IMR-90 (cell line): Measurements from ENCODE around the gene RPS16. TPM values are rescaled to one million over a fixed set of nuclear protein-coding genes. Genes with fewer than 3 reads are reported as not detected.

ENCODE experiments used
- ATAC-seq: fragments of 200-7000 bp; cut with Tn5 transposase; 2 replicates; pipeline ENCODE4 v1.9.1; 2020; ENCODE audit warnings: low read depth, mild to moderate bottlenecking, moderate library complexity
- BruUV-seq: library from RNA; stranded (reverse); fragments of 400-500 nt; replicated peaks from 2 replicates; lab custom pipeline; 2021; lab: Mats Ljungman, UMichigan
- CTCF ChIA-PET: fragments of 300-600 bp; formaldehyde crosslinking; extraction: SDS; loops from one replicate; lab custom pipeline; 2021; ENCODE audit warnings: antibody characterized with exemption; lab: Yijun Ruan, JAX
- POLR2A ChIA-PET: fragments of 300-600 bp; sonication (Branson Sonifier 250); formaldehyde crosslinking; loops from one replicate; lab custom pipeline; 2022; ENCODE audit warnings: antibody characterized with exemption; ENCODE audit not compliant: unreplicated experiment; lab: Charles Lee
- DNase-seq: peaks from one replicate; pipeline ENCODE4 v3.0.0; 2013
- H2AFZ ChIP-seq: replicated peaks from 2 replicates; pipeline ENCODE3; 2013; ENCODE audit warnings: low read length, mild to moderate bottlenecking; ENCODE audit not compliant: poor library complexity
- H2AK5ac ChIP-seq: 2 replicates; pipeline ENCODE4 v1.6.1; 2013; ENCODE audit warnings: low read depth, low read length, inconsistent platforms
- H2AK9ac ChIP-seq: replicated peaks from 2 replicates; pipeline ENCODE3; 2013; ENCODE audit warnings: mild to moderate bottlenecking, low read depth, low read length, moderate library complexity; ENCODE audit not compliant: poor library complexity
- H2BK120ac ChIP-seq: 2 replicates; pipeline ENCODE4 v1.6.1; 2013; ENCODE audit warnings: low read depth, low read length, inconsistent platforms
- H2BK15ac ChIP-seq: 3 replicates; pipeline ENCODE4 v1.6.1; 2013; ENCODE audit warnings: low read depth, low read length, inconsistent platforms
- H2BK20ac ChIP-seq: 2 replicates; pipeline ENCODE4 v1.6.1; 2013; ENCODE audit warnings: low read depth, mild to moderate bottlenecking, inconsistent platforms, low read length, moderate library complexity
- H2BK5ac ChIP-seq: 2 replicates; pipeline ENCODE4 v1.6.1; 2013; ENCODE audit warnings: mild to moderate bottlenecking, low read depth, low read length, inconsistent platforms; ENCODE audit not compliant: poor library complexity, severe bottlenecking
- H3K14ac ChIP-seq: replicated peaks from 2 replicates; pipeline ENCODE4 v1.6.1; 2013; ENCODE audit warnings: low read depth, low read length, inconsistent platforms
- H3K18ac ChIP-seq: 2 replicates; pipeline ENCODE4 v1.6.1; 2013; ENCODE audit warnings: low read depth, low read length, control low read depth
- H3K23ac ChIP-seq: 2 replicates; pipeline ENCODE4 v1.6.1; 2013; ENCODE audit warnings: low read depth, low read length, inconsistent platforms
- H3K27ac ChIP-seq: 2 replicates; pipeline ENCODE4 v1.5.1; 2013; ENCODE audit warnings: mild to moderate bottlenecking, control low read depth, low read length; ENCODE audit not compliant: insufficient read depth
- H3K27me3 ChIP-seq: 2 replicates; pipeline ENCODE4 v1.6.1; 2013; ENCODE audit warnings: low read length; ENCODE audit not compliant: control insufficient read depth, insufficient read depth
- H3K36me3 ChIP-seq: 2 replicates; pipeline ENCODE4 v1.6.1; 2013; ENCODE audit warnings: low read length, mixed read lengths; ENCODE audit not compliant: control insufficient read depth, insufficient read depth
- H3K4ac ChIP-seq: 2 replicates; pipeline ENCODE4 v1.6.1; 2013; ENCODE audit warnings: low read depth, low read length, inconsistent platforms
- H3K4me1 ChIP-seq: 2 replicates; pipeline ENCODE4 v1.6.1; 2013; ENCODE audit warnings: low read length, mixed read lengths; ENCODE audit not compliant: control insufficient read depth, insufficient read depth
- H3K4me2 ChIP-seq: 2 replicates; pipeline ENCODE4 v1.6.1; 2013; ENCODE audit warnings: low read depth, mild to moderate bottlenecking, control low read depth, low read length, moderate library complexity
- H3K4me3 ChIP-seq: 2 replicates; pipeline ENCODE4 v1.5.1; 2013; ENCODE audit warnings: low read depth, mild to moderate bottlenecking, control low read depth, low read length, moderate library complexity; ENCODE audit not compliant: insufficient read depth
- H3K56ac ChIP-seq: 2 replicates; pipeline ENCODE4 v1.6.1; 2013; ENCODE audit warnings: low read length, inconsistent platforms; ENCODE audit not compliant: insufficient read depth; ENCODE audit errors: extremely low read depth
- H3K79me1 ChIP-seq, 2 experiments: 2 replicates each; pipeline ENCODE4 v1.6.1; 2013; ENCODE audit warnings: low read length in 2 of 2, inconsistent platforms in 1 of 2, low read depth in 1 of 2
- H3K9ac ChIP-seq: 2 replicates; pipeline ENCODE4 v1.6.1; 2013; ENCODE audit warnings: low read depth, low read length, control low read depth
- H3K9me1 ChIP-seq: 2 replicates; pipeline ENCODE4 v1.6.1; 2013; ENCODE audit warnings: low read length, inconsistent platforms; ENCODE audit not compliant: insufficient read depth
- H3K9me3 ChIP-seq: 2 replicates; pipeline ENCODE4 v1.6.1; 2013; ENCODE audit warnings: low read length; ENCODE audit not compliant: control insufficient read depth, insufficient read depth
- H4K20me1 ChIP-seq: 2 replicates; pipeline ENCODE4 v1.6.1; 2013; ENCODE audit warnings: low read length, inconsistent platforms; ENCODE audit not compliant: insufficient read depth
- H4K5ac ChIP-seq: 2 replicates; pipeline ENCODE4 v1.6.1; 2013; ENCODE audit warnings: mild to moderate bottlenecking, low read depth, low read length, control low read depth
- H4K8ac ChIP-seq, 2 experiments: 2 replicates each; pipeline ENCODE4 v1.6.1; 2013; ENCODE audit warnings: low read depth in 2 of 2, low read length in 2 of 2, control low read depth in 1 of 2, inconsistent platforms in 1 of 2
- H4K91ac ChIP-seq: 2 replicates; pipeline ENCODE4 v1.6.1; 2013; ENCODE audit warnings: low read depth, low read length, inconsistent platforms; ENCODE audit not compliant: insufficient read depth
- BHLHE40 ChIP-seq: fragments of 150-350 bp; IDR thresholded peaks from 2 replicates; pipeline ENCODE4 v1.6.1; 2016; ENCODE audit warnings: mild to moderate bottlenecking, low read depth, low read length
- CHD1 ChIP-seq: IDR thresholded peaks from 2 replicates; pipeline ENCODE4 v1.6.1; 2012; ENCODE audit warnings: low read depth, low read length, improper control_type of control experiment
- FOS ChIP-seq: fragments of 150-350 bp; IDR thresholded peaks from 2 replicates; pipeline ENCODE4 v1.6.1; 2016; ENCODE audit warnings: low read depth, low read length
- MAZ ChIP-seq: IDR thresholded peaks from 2 replicates; pipeline ENCODE4 v1.6.1; 2012; ENCODE audit warnings: low read depth, mild to moderate bottlenecking, low read length, improper control_type of control experiment, moderate library complexity, borderline replicate concordance
- NFE2L2 ChIP-seq: fragments of 150-350 bp; IDR thresholded peaks from 2 replicates; pipeline ENCODE4 v1.6.1; 2016; ENCODE audit warnings: low read depth, mild to moderate bottlenecking, low read length
- POLR2A ChIP-seq: IDR thresholded peaks from 2 replicates; pipeline ENCODE4 v1.6.1; 2012; ENCODE audit warnings: mild to moderate bottlenecking, low read depth, low read length
- RAD21 ChIP-seq: IDR thresholded peaks from 2 replicates; pipeline ENCODE4 v1.6.1; 2012; ENCODE audit warnings: low read length, improper control_type of control experiment
- RCOR1 ChIP-seq: IDR thresholded peaks from 2 replicates; pipeline ENCODE4 v1.6.1; 2012; ENCODE audit warnings: mild to moderate bottlenecking, low read length, improper control_type of control experiment; ENCODE audit not compliant: insufficient replicate concordance
- RFX5 ChIP-seq: IDR thresholded peaks from 2 replicates; pipeline ENCODE4 v1.8.0; 2012; ENCODE audit warnings: low read depth, mild to moderate bottlenecking, low read length, moderate library complexity
- WGBS, 2 experiments: methylation state at CpG; one replicate each; pipeline versions ENCODE4 v1.1.5 to v1.1.7; 2013; ENCODE audit warnings: missing lambda C conversion rate in 2 of 2; ENCODE audit not compliant: insufficient read length in 1 of 2; ENCODE audit errors: extremely low coverage in 2 of 2; 5-methylcytosine and 5-hydroxymethylcytosine counted together
- dilution Hi-C: fragments of 300-500 bp; cut with HindIII; formaldehyde crosslinking; loops from one replicate; pipeline ENCODE4 v1.14.3; 2018; ENCODE audit warnings: low sequenced_read_pairs; ENCODE audit not compliant: unreplicated experiment
- in situ Hi-C: fragments of 300-500 bp; cut with MboI; formaldehyde crosslinking; loops from 3 replicates; pipeline ENCODE4 v1.14.3; 2019; ENCODE audit warnings: low sequenced_read_pairs, inconsistent platforms, mixed read lengths
- intact Hi-C: fragments of 100-400 bp; cut with micrococcal nuclease; formaldehyde crosslinking; loops from 2 replicates; pipeline ENCODE4 v1.10.0; 2022
- polyA plus RNA-seq, 3 experiments: library from polyadenylated mRNA; depleted of rRNA; stranded (reverse); fragments of >200 nt; gene quantifications; 2 replicates each; pipeline ENCODE4 v1.2.3, GENCODE V29; 2012; ENCODE audit warnings: low replicate concordance in 1 of 3
- total RNA-seq: library from RNA; depleted of rRNA; stranded (reverse); fragments of >200 nt; gene quantifications from 2 replicates; pipeline ENCODE4 v1.2.3, GENCODE V29; 2012
- TF ChIP-seq, protein P1 (sequence below): fragments of 150-350 bp; IDR thresholded peaks from 2 replicates; pipeline ENCODE4 v1.6.1; 2017; ENCODE audit warnings: mild to moderate bottlenecking, antibody characterized with exemption, low read length, low read depth
- TF ChIP-seq, protein P2 (sequence below): fragments of 150-350 bp; IDR thresholded peaks from 2 replicates; pipeline ENCODE4 v1.6.1; 2016; ENCODE audit warnings: low read depth, mild to moderate bottlenecking, low read length, moderate library complexity, borderline replicate concordance

RPS16 gene
- total and polyA plus RNA-seq, 2 of the 4 experiments (the other 2 are of a cell fraction), result 320 to 3,500 TPM

DNA sequence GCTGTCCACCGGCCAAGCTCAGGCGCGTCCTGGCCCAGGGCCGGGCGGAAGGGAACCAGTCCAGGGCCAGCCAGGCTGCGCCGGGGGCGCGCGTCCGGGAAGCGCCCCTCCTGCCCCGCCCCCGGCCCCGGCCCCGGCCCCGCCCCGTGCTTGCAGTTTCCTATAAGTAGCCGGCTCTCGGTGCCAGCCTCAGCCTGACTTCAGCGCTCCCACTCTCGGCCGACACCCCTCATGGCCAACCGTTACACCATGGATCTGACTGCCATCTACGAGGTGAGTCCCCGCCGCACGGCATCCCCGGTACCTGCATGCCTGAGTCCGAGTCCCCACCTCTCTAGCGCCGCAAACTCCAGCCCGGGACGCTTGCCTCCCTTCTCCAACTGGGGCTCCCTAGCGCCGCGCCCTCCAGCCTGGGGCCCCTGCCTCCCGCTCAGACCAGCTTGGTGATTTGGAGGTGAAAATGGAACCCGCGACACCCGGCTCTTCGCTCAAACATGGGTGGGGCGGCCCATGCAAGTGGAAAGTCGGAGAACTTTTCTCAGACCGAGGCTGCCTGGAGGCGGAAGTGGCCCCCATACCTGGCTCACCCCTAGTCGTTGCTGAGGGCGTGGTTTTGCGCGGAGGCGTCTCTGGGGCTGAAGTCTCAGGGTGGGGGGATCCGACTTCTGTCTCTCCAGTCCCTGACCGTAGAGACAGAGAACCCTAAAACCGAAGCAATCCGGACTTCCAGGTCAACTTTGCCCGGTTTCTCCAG, 28.9 kb downstream of the RPS16 start, which contains the start of gene ZFP36 (continued):
- TF ChIP-seq BHLHE40, result peak; percentile 2; the same call in 1 of the 2 replicates
- peak; percentile 35 for TF ChIP-seq RCOR1

DNA sequence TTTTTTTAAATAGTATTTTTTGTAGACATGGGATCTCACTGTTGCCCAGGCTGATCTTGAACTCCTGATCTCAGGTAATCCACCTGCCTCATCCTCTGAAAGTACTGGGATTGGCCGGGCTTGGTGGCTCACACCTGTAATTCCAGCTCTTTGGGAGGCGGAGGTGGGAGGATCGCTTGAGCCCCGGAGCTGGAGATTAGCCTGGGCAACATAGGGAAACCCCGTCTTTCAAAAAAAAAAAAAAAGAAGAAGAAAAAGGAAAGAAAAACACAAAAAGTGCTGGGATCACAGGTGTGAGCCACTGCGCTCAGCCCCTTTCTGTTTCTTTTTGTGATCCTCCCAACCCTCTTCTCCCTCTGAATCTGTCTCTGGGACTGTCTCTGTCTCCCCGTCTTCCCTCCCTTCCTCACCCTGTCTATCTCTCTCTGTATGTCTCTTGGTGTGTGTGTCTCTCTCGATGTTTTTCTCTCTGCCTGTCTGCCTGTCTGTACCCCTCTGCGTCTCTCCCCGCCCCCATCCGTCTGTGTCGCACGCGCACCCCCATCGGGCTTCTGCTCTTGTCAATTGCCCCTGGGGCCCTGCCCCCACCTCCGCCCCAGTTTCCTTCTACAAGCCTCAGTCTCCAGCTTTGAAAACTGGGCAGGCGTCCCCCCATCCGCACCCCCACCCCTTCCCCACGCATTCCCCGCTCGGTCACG, 29.6 kb downstream of the RPS16 start:
- Histone ChIP-seq H3K4me3 (peak overlapping the region; percentile 35), H2BK20ac (peak overlapping the region; percentile 64; the same call in 1 of the 2 replicates), H2BK15ac (peak overlapping the region; percentile 82; the same call in 2 of the 3 replicates), H3K9ac (peak overlapping the region; percentile 84), H4K91ac (peak overlapping the region; percentile 91), H2AK9ac (peak overlapping the region; percentile 89), H2AK5ac (peak overlapping the region; percentile 91), H3K4ac (peak overlapping the region; percentile 95), H3K9me3 (no peaks in the 10 kb centered on the region), H2BK120ac (peak overlapping the region; percentile 90), H3K14ac (peak overlapping the region; percentile 87), H3K9me1 (peaks cover 9% of the 10 kb centered on the region), H3K18ac (peak overlapping the region; percentile 94), H4K8ac (peak overlapping the region; percentile 59 to 64; a peak in 3 of 4 replicates), H3K4me1 (peaks cover 33% of the 10 kb centered on the region), H3K79me1 (peaks cover 0 to 40% of the 10 kb centered on the region in 2 experiments; a peak in 2 of 4 replicates), H3K56ac (peak overlapping the region; percentile 46; the same call in 1 of the 2 replicates), H3K27ac (peak overlapping the region; percentile 87), H3K36me3 (peaks cover 15% of the 10 kb centered on the region), H3K4me2 (peak overlapping the region; percentile 93), H3K27me3 (no peaks in the 10 kb centered on the region), H3K23ac (peak overlapping the region; percentile 90), H2BK5ac (peak overlapping the region; percentile 82), H2AFZ (peak overlapping the region; percentile 74), H4K20me1 (peaks cover 36% of the 10 kb centered on the region), H4K5ac (peak overlapping the region; percentile 86)
- DNase-seq (no peak), ATAC-seq (no peak)
- dilution Hi-C loops (no loop called here), in situ Hi-C loops (no loop called here), intact Hi-C loops (no loop called here)
- BruUV-seq, result no TSS peak
- ChIA-PET CTCF (no interaction called here), POLR2A (interaction anchor here (0.6 to 1.9 kb wide), 4 partner anchors 8 to 30 kb away, joined by 3 to 14 read pairs (median 4); partner anchors contain the start of genes MED29, PAF1 and RPS16)
- 0% methylated on average over 1 of the region's 22 CpGs; no CpG with 5 or more reads in 1 of the 2 experiments for WGBS, 2 experiments
- TF ChIP-seq RAD21 (no peak), POLR2A (no peak), RCOR1 (no peak), RFX5 (no peak), CHD1 (no peak), MAZ (no peak), NFE2L2 (no peak), FOS (no peak)
- TF ChIP-seq, protein P1, sequence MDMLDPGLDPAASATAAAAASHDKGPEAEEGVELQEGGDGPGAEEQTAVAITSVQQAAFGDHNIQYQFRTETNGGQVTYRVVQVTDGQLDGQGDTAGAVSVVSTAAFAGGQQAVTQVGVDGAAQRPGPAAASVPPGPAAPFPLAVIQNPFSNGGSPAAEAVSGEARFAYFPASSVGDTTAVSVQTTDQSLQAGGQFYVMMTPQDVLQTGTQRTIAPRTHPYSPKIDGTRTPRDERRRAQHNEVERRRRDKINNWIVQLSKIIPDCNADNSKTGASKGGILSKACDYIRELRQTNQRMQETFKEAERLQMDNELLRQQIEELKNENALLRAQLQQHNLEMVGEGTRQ, result no peak
- TF ChIP-seq, protein P2, sequence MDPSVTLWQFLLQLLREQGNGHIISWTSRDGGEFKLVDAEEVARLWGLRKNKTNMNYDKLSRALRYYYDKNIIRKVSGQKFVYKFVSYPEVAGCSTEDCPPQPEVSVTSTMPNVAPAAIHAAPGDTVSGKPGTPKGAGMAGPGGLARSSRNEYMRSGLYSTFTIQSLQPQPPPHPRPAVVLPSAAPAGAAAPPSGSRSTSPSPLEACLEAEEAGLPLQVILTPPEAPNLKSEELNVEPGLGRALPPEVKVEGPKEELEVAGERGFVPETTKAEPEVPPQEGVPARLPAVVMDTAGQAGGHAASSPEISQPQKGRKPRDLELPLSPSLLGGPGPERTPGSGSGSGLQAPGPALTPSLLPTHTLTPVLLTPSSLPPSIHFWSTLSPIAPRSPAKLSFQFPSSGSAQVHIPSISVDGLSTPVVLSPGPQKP, result no peak
